ENCODE data around the gene TIMM44. TPM values are rescaled to one million over a fixed set of nuclear protein-coding genes. Genes with fewer than 3 reads are reported as not detected.

TIMM44 gene
- total and polyA plus RNA-seq, 2 donors (not counting 3 experiments of a cell fraction or from before 2014, with no cell fraction given), result 61.5 to 64.3 TPM

GRCh38 chr19:7983286-7983950 lies 40.0 kb upstream of the TIMM44 start:
- CTCF ChIA-PET, result interaction anchor here (1.0 to 1.6 kb wide), 3 partner anchors 12 to 39 kb away, joined by 3 to 5 read pairs (median 4); no protein-coding TSS in a partner anchor
- no peak for FAIRE-seq
- no peaks in the 10 kb centered on the region for H4K20me1 ChIP-seq (replicated peaks; ENCODE audit: control insufficient read depth, extremely low read depth, insufficient read depth, low read length)

More at GRCh38 chr19:7983286-7983950, 40.0 kb upstream of the TIMM44 start:
- peaks cover 7 to 66% of the 10 kb centered on the region in 2 experiments for H3K36me3 ChIP-seq (ENCODE audit: control insufficient read depth in 2 of 2, extremely low read depth in 1 of 2, insufficient read depth in 2 of 2, low read length in 2 of 2)
- no peak overlapping the region for H2AFZ ChIP-seq (ENCODE audit: low read depth, low read length)
- no peak overlapping the region for H3K4me3 ChIP-seq (replicated peaks in 1 of 3; ENCODE audit: insufficient read depth in 1 of 3, low read depth in 1 of 3, low read length in 3 of 3)
- intact Hi-C loops (cut with micrococcal nuclease) (no loop called here), dilution Hi-C loops (cut with MboI; ENCODE audit: extremely low pct_ligation_motif_present, low sequenced_read_pairs) (no loop called here)
- peaks cover 8% of the 10 kb centered on the region for H3K4me1 ChIP-seq (ENCODE audit: control insufficient read depth, extremely low read depth, insufficient read depth, low read length)
- DNase-seq (ENCODE audit: low read depth, low spot score), result no peak
- H3K27me3 ChIP-seq (ENCODE audit: control insufficient read depth in 2 of 2, insufficient read depth in 2 of 2, low read length in 2 of 2), result no peaks in the 10 kb centered on the region
- TF ChIP-seq POLR2AphosphoS5 (IDR thresholded peaks at IDR 0.05; ENCODE audit: insufficient read depth, low read depth, low read length) (no peak), JUN (IDR thresholded peaks at IDR 0.05; ENCODE audit: borderline replicate concordance, insufficient read depth, insufficient read length, low read depth) (no peak), MYC (IDR thresholded peaks at IDR 0.05; ENCODE audit: low read depth, low read length) (no peak), MAX (IDR thresholded peaks at IDR 0.05; ENCODE audit: insufficient read depth, insufficient read length) (no peak), GATA2 (IDR thresholded peaks at IDR 0.05; ENCODE audit: insufficient read depth, insufficient read length, low read depth, low read length) (no peak), FOS (IDR thresholded peaks at IDR 0.05; ENCODE audit: borderline replicate concordance, insufficient read depth, low read length) (no peak), POLR2A (IDR thresholded peaks at IDR 0.05; ENCODE audit: low read depth, low read length) (no peak), CTCF (IDR thresholded peaks at IDR 0.05; ENCODE audit: extremely low read depth in 1 of 2, insufficient read depth in 1 of 2, low read depth in 1 of 2, low read length in 2 of 2) (no peak), EZH2 (IDR thresholded peaks at IDR 0.05; ENCODE audit: borderline replicate concordance, low read depth, low read length, severe bottlenecking) (no peak)
- H3K79me2 ChIP-seq (ENCODE audit: control insufficient read depth, insufficient read depth, low read length), result peaks cover 56% of the 10 kb centered on the region
- no peak overlapping the region for H3K27ac ChIP-seq (ENCODE audit: insufficient read depth, low read depth, low read length)
- no TSS peak for BruUV-seq (replicated peaks)
- H3K9me1 ChIP-seq (replicated peaks; ENCODE audit: control insufficient read depth, extremely low read depth, insufficient read depth, low read length), result no peaks in the 10 kb centered on the region
- POLR2A ChIA-PET, result no interaction called here
- no peaks in the 10 kb centered on the region for H3K9me3 ChIP-seq (replicated peaks; ENCODE audit: control insufficient read depth, insufficient read depth, low read length)
- H3K4me2 ChIP-seq (ENCODE audit: insufficient read depth, low read length), result no peak overlapping the region
- H3K9ac ChIP-seq (replicated peaks; ENCODE audit: extremely low read depth, insufficient read depth, low read length), result no peak overlapping the region
